ENCODE measurements around the gene AP2S1.
"Not testable (repeated sequence)": the region's sequence is repeated elsewhere in the genome, so short reads cannot be mapped to it uniquely, and the experiment has no call there.

The AP2S1 gene

GRCh38 chr19:46878613-46879375, 28.1 kb upstream of the AP2S1 start:
- TF ChIP-seq CTCF (IDR thresholded peaks at IDR 0.05; ENCODE audit: control insufficient read depth, extremely low read depth, insufficient read depth), result no peak
- H3K4me3 ChIP-seq (ENCODE audit: low read depth, low read length), result no peak overlapping the region
- DNase-seq (ENCODE audit: low read depth), result no peak

GRCh38 chr19:46875657-46876056, 25.0 kb upstream of the AP2S1 start:
- no peak for TF ChIP-seq CTCF (IDR thresholded peaks at IDR 0.05; ENCODE audit: control insufficient read depth, extremely low read depth, insufficient read depth)
- H3K4me3 ChIP-seq (ENCODE audit: low read depth, low read length), result no peak overlapping the region
- DNase-seq (ENCODE audit: low read depth), result no peak

- TF ChIP-seq CTCF (IDR thresholded peaks at IDR 0.05; ENCODE audit: control insufficient read depth, extremely low read depth, insufficient read depth), result no peak
- no peak overlapping the region for H3K4me3 ChIP-seq (ENCODE audit: low read depth, low read length)
- no peak for DNase-seq (ENCODE audit: low read depth)
Measured at GRCh38 chr19:46875234-46875633, 24.6 kb upstream of the AP2S1 start.

- DNase-seq (ENCODE audit: low read depth), result no peak
- H3K4me3 ChIP-seq (ENCODE audit: low read depth, low read length), result no peak overlapping the region
- no peak for TF ChIP-seq CTCF (IDR thresholded peaks at IDR 0.05; ENCODE audit: control insufficient read depth, extremely low read depth, insufficient read depth)
Measured at GRCh38 chr19:46872967-46873366, 22.3 kb upstream of the AP2S1 start.

- DNase-seq (ENCODE audit: low read depth); H3K4me3 ChIP-seq (ENCODE audit: low read depth, low read length): not testable (repeated sequence)
Measured at GRCh38 chr19:46871173-46871572, 20.5 kb upstream of the AP2S1 start.

GRCh38 chr19:46868025-46868802, 17.6 kb upstream of the AP2S1 start:
- no peak for DNase-seq (ENCODE audit: low read depth)
- no peak for TF ChIP-seq CTCF (IDR thresholded peaks at IDR 0.05; ENCODE audit: control insufficient read depth, extremely low read depth, insufficient read depth)
- no peak overlapping the region for H3K4me3 ChIP-seq (ENCODE audit: low read depth, low read length)

GRCh38 chr19:46867170-46867569, 16.5 kb upstream of the AP2S1 start:
- H3K4me3 ChIP-seq (ENCODE audit: low read depth, low read length), result peak overlapping the region; percentile 10; the same call in 1 of the 2 replicates
- TF ChIP-seq CTCF (IDR thresholded peaks at IDR 0.05; ENCODE audit: control insufficient read depth, extremely low read depth, insufficient read depth), result no peak
- no peak for DNase-seq (ENCODE audit: low read depth)
